CD14-positive monocyte (primary cell): ENCODE measurements around the gene TDP1. TPM values are rescaled to one million over a fixed set of nuclear protein-coding genes. Genes with fewer than 3 reads are reported as not detected.
A peak's percentile ranks its signal among the peaks of the same experiment; 100 is the strongest.

Experiments
- DNase-seq, 3 donors: peaks; one replicate each; pipeline ENCODE4 v3.0.0-alpha.2; 2011 to 2022
- H2AFZ ChIP-seq: 2 replicates; pipeline ENCODE4 v1.6.0; 2012; ENCODE audit warnings: mild to moderate bottlenecking, low read depth, low read length, inconsistent platforms; ENCODE audit not compliant: insufficient read depth, poor library complexity, severe bottlenecking
- H3K27ac ChIP-seq, 2 donors: 1 replicate in 1 of 2; 2 replicates in 1 of 2; pipeline ENCODE4 v1.5.1; 2012 to 2013; ENCODE audit warnings: low read length in 2 of 2, control low read depth in 1 of 2, inconsistent platforms in 1 of 2, low read depth in 1 of 2, mild to moderate bottlenecking in 1 of 2
- H3K27me3 ChIP-seq, 2 donors: one replicate each; pipeline versions ENCODE4 v1.6.0 to v1.6.1; 2011 to 2013; ENCODE audit warnings: low read length in 2 of 2; ENCODE audit not compliant: control insufficient read depth in 2 of 2, insufficient read depth in 2 of 2
- H3K36me3 ChIP-seq, 2 donors: replicated peaks in 1 of 2; 1 replicate in 1 of 2; 2 replicates in 1 of 2; pipeline versions ENCODE4 v1.5.1 to v1.6.1; 2012 to 2013; ENCODE audit warnings: low read length in 2 of 2, control low read depth in 1 of 2, inconsistent platforms in 1 of 2, mild to moderate bottlenecking in 1 of 2; ENCODE audit not compliant: insufficient read depth in 2 of 2, control insufficient read depth in 1 of 2
- H3K4me1 ChIP-seq, 2 donors: 1 replicate in 1 of 2; 2 replicates in 1 of 2; pipeline versions ENCODE4 v1.5.1 to v1.6.1; 2012 to 2013; ENCODE audit warnings: low read length in 2 of 2, control low read depth in 1 of 2, inconsistent platforms in 1 of 2, mild to moderate bottlenecking in 1 of 2, moderate library complexity in 1 of 2; ENCODE audit not compliant: insufficient read depth in 2 of 2, control insufficient read depth in 1 of 2
- H3K4me2 ChIP-seq: replicated peaks from 2 replicates; pipeline ENCODE3; 2012; ENCODE audit warnings: low read length, moderate library complexity, mild to moderate bottlenecking; ENCODE audit not compliant: poor library complexity, severe bottlenecking; ENCODE audit errors: extremely low read depth
- H3K4me3 ChIP-seq, 3 experiments: fragments of 200-600 bp in 1 of 3; sonication (generic) in 1 of 3; replicated peaks in 1 of 3; 1 replicate in 2 of 3; 2 replicates in 1 of 3; pipeline ENCODE4 v1.5.1; 2011 to 2013; ENCODE audit warnings: low read length in 3 of 3, mild to moderate bottlenecking in 3 of 3, control low read depth in 2 of 3, low read depth in 2 of 3, inconsistent platforms in 1 of 3, moderate library complexity in 1 of 3
- H3K79me2 ChIP-seq: 2 replicates; pipeline ENCODE4 v1.6.0; 2012; ENCODE audit warnings: mild to moderate bottlenecking, control low read depth, inconsistent platforms, low read length, moderate library complexity; ENCODE audit not compliant: insufficient read depth
- H3K9ac ChIP-seq: 2 replicates; pipeline ENCODE4 v1.6.0; 2017; ENCODE audit warnings: low read length, mild to moderate bottlenecking; ENCODE audit not compliant: insufficient read depth, poor library complexity, severe bottlenecking
- H3K9me3 ChIP-seq, 2 donors: replicated peaks in 1 of 2; 1 replicate in 1 of 2; 2 replicates in 1 of 2; pipeline versions ENCODE4 v1.5.1 to v1.6.1; 2012 to 2013; ENCODE audit warnings: low read length in 2 of 2, control low read depth in 1 of 2; ENCODE audit not compliant: control insufficient read depth in 1 of 2, insufficient read depth in 1 of 2
- H4K20me1 ChIP-seq: 2 replicates; pipeline ENCODE4 v1.6.0; 2012; ENCODE audit warnings: mild to moderate bottlenecking, low read length, control low read depth, moderate library complexity; ENCODE audit not compliant: insufficient read depth
- H3K27ac Mint-ChIP-seq, 7 donors: one replicate each; pipeline ENCODE4 v1.8.0; 2020; ENCODE audit warnings: mild to moderate bottlenecking in 7 of 7, mixed read lengths in 7 of 7, moderate library complexity in 6 of 7, inconsistent platforms in 2 of 7
- H3K27me3 Mint-ChIP-seq, 3 donors: one replicate each; pipeline ENCODE4 v1.8.0; 2021 to 2022; ENCODE audit warnings: low read depth in 3 of 3, mild to moderate bottlenecking in 3 of 3, mixed read lengths in 3 of 3, moderate library complexity in 3 of 3, inconsistent platforms in 1 of 3
- H3K36me3 Mint-ChIP-seq, 2 donors: one replicate each; pipeline ENCODE4 v1.8.0; 2020; ENCODE audit warnings: mixed read lengths in 2 of 2, inconsistent platforms in 1 of 2, mild to moderate bottlenecking in 1 of 2
- H3K4me1 Mint-ChIP-seq: one replicate; pipeline ENCODE4 v1.8.0; 2020; ENCODE audit warnings: mild to moderate bottlenecking, mixed read lengths
- H3K4me3 Mint-ChIP-seq, 2 donors: one replicate each; pipeline ENCODE4 v1.8.0; 2020; ENCODE audit warnings: mild to moderate bottlenecking in 2 of 2, mixed read lengths in 2 of 2, moderate library complexity in 1 of 2
- H3K9me3 Mint-ChIP-seq, 7 donors: one replicate each; pipeline ENCODE4 v1.8.0; 2020 to 2022; ENCODE audit warnings: mixed read lengths in 7 of 7, mild to moderate bottlenecking in 6 of 7, moderate library complexity in 6 of 7, inconsistent platforms in 2 of 7
- CTCF ChIP-seq: fragments of 200-600 bp; IDR thresholded peaks from one replicate; pipeline ENCODE4 v1.8.0; 2022; ENCODE audit warnings: antibody characterized with exemption, mild to moderate bottlenecking
- WGBS: methylation state at CpG from one replicate; pipeline ENCODE4 v1.1.5; 2013; ENCODE audit warnings: missing lambda C conversion rate; ENCODE audit not compliant: insufficient coverage; 5-methylcytosine and 5-hydroxymethylcytosine counted together
- intact Hi-C, 2 donors: fragments of 100-400 bp; cut with micrococcal nuclease; formaldehyde crosslinking; loops; one replicate each; pipeline versions ENCODE4 v1.15.0 to v1.15.1; 2023
- polyA plus RNA-seq, 3 donors: library from polyadenylated mRNA; depleted of rRNA in 1 of 3; unstranded in 2 of 3; stranded (reverse) in 1 of 3; fragments of 300-500 nt in 2 of 3; fragments of >200 nt in 1 of 3; fragmentation: Illumina TruSeq in 2 of 3; gene quantifications; 1 replicate in 2 of 3; 2 replicates in 1 of 3; pipeline ENCODE4 v1.2.3, GENCODE V29; 2012 to 2021

The TDP1 gene
- polyA plus RNA-seq, 3 donors: 9.2 to 13.4 (median 10.6) TPM

- Mint-ChIP-seq H3K27me3 (peaks cover 0 to 3% (median 0%) of the 10 kb centered on the region in 3 donors), H3K4me1 (peaks cover 32% of the 10 kb centered on the region), H3K27ac (peak overlapping the region; percentile 73 to 98 (median 96)), H3K9me3 (peaks cover 0 to 7% (median 0%) of the 10 kb centered on the region in 7 donors), H3K4me3 (peak overlapping the region in 1 of 2 donors; percentile 43), H3K36me3 (peaks cover 11 to 17% of the 10 kb centered on the region in 2 donors)
- intact Hi-C loops: loop anchor here (10.0 kb wide), 6 partner anchors 107 to 1107 kb away; partner anchors contain the start of genes PSMC1 (in 2 of the 2), FOXN3 (in 1 of the 2), KCNK13 (in 1 of the 2) and RPS6KA5 (in 1 of the 2)
- H3K9ac ChIP-seq: no peak overlapping the region
- H3K36me3 ChIP-seq: peaks cover 5 to 10% of the 10 kb centered on the region in 2 donors
- no peak overlapping the region for H3K4me3 ChIP-seq
- H3K27me3 ChIP-seq: no peaks in the 10 kb centered on the region
- peaks cover 20 to 22% of the 10 kb centered on the region in 2 donors for H3K4me1 ChIP-seq
- no peaks in the 10 kb centered on the region for H4K20me1 ChIP-seq
- no peak for TF ChIP-seq CTCF
- no peak overlapping the region for H2AFZ ChIP-seq
- peak overlapping the region; percentile 100 for H3K4me2 ChIP-seq
- peaks cover 0 to 4% of the 10 kb centered on the region in 2 donors for H3K9me3 ChIP-seq
- H3K27ac ChIP-seq: peak overlapping the region in 1 of 2 donors; percentile 99
- peaks cover 53% of the 10 kb centered on the region for H3K79me2 ChIP-seq
- no peak for DNase-seq
- WGBS: no CpG with 5 or more reads among the region's 1 CpG
Observed at GRCh38 chr14:89957376-89957775, 1.6 kb downstream of the TDP1 start.

GRCh38 chr14:89957791-89958190 lies 2.1 kb downstream of the TDP1 start:
- peak overlapping the region in 3 of 7 donors; percentile 24 to 59 (median 39) for H3K27ac Mint-ChIP-seq
- intact Hi-C loops: loop anchor here (10.0 kb wide), 6 partner anchors 107 to 1107 kb away; partner anchors contain the start of genes PSMC1 (in 2 of the 2), FOXN3 (in 1 of the 2), KCNK13 (in 1 of the 2) and RPS6KA5 (in 1 of the 2)
- no peaks in the 10 kb centered on the region for H4K20me1 ChIP-seq
- 98% methylated on average over 8 of the region's 8 CpGs for WGBS
- H3K9me3 Mint-ChIP-seq: peaks cover 0 to 7% (median 0%) of the 10 kb centered on the region in 7 donors
- no peak overlapping the region for H2AFZ ChIP-seq
- peaks cover 5 to 15% of the 10 kb centered on the region in 2 donors for H3K36me3 ChIP-seq
- H3K4me3 ChIP-seq: no peak overlapping the region
- peak overlapping the region in 1 of 2 donors; percentile 99 for H3K27ac ChIP-seq
- no peak for TF ChIP-seq CTCF
- H3K79me2 ChIP-seq: peaks cover 53% of the 10 kb centered on the region
- no peaks in the 10 kb centered on the region for H3K27me3 ChIP-seq
- H3K27me3 Mint-ChIP-seq: peaks cover 0 to 4% (median 0%) of the 10 kb centered on the region in 3 donors
- H3K9ac ChIP-seq: no peak overlapping the region
- H3K36me3 Mint-ChIP-seq: peaks cover 15 to 17% of the 10 kb centered on the region in 2 donors
- no peak overlapping the region for H3K4me3 Mint-ChIP-seq
- peaks cover 20 to 22% of the 10 kb centered on the region in 2 donors for H3K4me1 ChIP-seq
- no peak for DNase-seq
- no peak overlapping the region for H3K4me2 ChIP-seq
- peaks cover 32% of the 10 kb centered on the region for H3K4me1 Mint-ChIP-seq
- H3K9me3 ChIP-seq: peaks cover 0 to 4% of the 10 kb centered on the region in 2 donors
